Embryonic facial prominence (tissue), 1 donor: ENCODE measurements around the gene SPAG6.

ENCODE experiments used
- DNase-seq: peaks from one replicate; pipeline ENCODE4 v3.0.0-alpha.2; 2016; ENCODE audit errors: extremely low spot score

SPAG6 gene

DNA sequence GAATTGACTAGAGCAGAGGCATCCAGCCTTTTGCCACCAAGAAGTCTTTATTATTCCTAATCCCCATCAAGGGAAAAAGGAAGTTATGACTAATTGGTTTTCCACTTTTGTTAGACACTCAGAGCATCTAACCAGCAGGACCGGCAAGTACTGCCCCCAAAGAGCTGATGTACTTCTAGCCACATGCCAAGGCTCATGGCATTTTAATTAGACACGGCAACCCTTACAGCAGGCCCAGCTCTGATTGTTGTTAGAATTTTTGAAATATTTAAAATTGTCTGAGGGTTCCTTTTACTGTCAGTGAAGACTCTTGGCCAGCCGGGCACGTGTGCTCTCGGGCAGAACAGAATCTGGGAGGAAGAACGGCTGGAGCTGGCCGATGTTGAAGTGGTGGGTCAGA lies 114.8 kb downstream of the SPAG6 start:
- no peak for DNase-seq

DNA sequence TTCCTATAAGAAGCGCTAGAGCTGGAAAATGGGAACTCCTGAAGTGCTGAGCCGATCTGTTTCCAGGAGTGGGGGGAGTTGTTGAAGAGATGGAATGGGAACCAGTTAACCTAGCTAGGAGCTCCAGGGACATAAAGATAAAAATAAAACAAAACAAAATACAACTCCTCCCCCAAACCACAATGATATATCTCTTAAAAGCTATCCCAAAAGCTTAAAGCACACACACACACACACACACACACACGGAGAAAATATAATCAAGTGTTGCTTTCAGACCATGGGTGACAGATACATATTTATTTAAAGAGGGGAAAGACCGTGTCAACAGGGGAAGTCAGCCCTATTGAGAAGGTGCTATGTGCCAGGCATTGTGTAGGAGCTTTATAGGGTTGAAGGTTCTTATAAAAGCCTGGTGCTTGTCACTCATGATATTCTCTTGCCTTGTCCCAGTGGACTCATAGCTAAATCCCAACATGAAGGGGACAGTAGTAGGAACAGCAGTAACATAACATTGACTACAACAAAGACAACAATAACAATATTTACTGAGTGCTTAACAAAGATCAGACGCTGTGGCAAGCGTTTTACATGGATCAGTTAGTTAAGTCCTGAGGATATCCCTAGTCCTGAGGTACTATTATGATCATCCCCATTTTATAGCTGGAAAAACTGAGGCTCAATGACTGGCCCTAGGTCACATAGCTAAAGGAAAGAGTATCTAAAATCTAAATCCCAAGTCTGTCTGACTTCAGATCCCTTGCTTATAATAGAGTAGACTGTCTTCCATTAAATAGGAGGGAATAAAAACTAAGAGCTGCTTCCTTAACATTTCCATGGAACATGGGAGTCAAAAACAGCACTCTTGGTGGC lies 115.5 kb downstream of the SPAG6 start:
- DNase-seq: no peak

DNA sequence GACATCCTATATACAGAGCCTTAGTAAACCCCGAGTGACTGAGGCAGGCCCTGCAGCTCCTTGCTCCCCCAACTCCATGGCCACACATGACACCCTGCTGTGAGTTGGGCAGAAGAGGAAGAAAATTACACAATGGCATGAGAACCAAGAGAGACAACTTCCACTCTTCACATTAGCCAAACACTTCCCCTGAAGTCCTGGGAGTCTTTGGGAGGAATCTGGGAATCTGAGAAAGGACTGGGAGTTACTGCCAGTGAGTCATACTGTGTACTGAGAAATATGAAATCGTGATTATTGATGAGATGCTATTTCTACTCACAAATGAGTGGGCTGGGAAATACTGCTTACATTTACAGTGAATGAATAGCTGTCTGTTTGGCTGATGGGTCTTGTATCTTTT lies 116.6 kb downstream of the SPAG6 start:
- DNase-seq: no peak

DNA sequence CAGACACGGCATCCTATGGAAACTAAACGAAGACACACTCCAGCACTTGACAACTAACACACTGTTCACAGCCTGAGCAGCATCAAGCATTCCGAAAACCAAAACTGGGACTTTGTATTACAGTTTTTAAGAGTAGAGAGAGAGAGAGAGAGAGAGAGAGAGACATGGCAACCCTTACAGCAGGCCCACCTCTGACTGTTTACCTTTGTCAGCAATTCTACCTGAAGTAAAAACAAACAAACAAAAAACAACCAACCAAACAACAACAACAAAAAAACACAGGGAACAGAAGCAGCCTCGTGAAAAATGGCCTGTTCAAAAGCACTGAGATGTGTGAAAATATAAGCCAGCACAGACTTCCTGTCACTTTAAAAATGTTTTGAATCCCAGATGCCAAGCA lies 118.0 kb downstream of the SPAG6 start:
- no peak for DNase-seq

DNA sequence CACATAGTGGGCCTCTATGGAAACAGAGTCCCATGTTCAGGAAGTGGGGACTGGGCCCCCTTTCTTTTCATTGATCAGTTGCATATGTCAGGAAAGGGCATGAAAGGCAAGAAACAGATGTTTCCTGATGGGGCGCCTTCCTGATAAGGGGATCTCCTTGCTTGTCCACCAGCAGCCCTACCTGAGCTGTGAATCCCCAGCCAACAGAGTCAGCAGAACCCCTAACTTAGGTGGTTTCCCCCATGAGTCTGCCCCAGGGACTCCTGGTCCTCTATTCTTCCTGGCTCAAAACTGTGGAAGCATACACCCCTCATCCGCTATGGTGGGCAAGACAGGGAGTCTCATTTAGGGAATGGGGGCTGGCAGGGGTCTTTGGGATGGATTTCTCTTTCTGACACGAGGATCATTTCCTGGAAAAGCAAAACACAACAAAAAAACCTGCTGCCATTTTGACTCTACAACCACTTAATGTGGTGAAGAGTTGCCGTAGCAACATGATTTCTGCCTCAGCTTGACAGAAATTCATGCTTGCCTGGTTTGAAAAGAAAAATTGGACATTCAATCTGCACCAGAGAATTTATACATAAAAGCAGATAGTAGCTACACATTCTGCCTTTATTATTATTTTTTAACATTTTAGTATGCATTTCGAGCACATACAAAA lies 119.8 kb downstream of the SPAG6 start:
- DNase-seq: no peak

DNA sequence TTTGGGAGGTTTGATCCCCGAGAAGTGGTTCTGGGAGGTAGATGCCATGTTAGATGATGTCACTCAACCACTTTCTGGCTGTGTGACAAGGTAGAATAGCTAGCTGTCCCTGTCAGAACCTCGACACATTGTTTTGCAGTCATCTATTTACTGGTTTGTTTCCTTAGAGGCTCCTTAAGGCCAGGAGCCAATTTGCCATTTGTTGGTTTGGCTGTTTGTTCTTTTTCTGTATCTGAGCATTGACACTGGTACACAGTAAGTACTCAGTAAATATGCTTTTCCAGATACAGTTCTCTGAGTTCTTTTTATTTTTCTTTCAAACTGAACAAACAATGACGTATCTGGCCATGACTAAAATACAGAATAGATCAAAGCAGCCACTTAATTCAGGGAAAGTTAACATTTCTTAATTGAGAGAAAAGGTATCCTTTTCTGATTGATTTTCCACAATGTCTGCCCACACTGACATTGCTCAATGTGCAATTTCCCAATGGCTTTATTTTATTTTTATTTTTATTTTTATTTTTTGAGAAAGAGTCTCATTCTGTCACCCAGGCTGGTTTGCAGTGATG lies 121.6 kb downstream of the SPAG6 start:
- DNase-seq: no peak
